ELF-1 (cell line): ENCODE results near the gene FBXO17.

Experiments used
- DNase-seq: peaks from one replicate; pipeline ENCODE4 v3.0.0-alpha.2; 2016; ENCODE audit warnings: low read depth, low spot score

The FBXO17 gene

DNA sequence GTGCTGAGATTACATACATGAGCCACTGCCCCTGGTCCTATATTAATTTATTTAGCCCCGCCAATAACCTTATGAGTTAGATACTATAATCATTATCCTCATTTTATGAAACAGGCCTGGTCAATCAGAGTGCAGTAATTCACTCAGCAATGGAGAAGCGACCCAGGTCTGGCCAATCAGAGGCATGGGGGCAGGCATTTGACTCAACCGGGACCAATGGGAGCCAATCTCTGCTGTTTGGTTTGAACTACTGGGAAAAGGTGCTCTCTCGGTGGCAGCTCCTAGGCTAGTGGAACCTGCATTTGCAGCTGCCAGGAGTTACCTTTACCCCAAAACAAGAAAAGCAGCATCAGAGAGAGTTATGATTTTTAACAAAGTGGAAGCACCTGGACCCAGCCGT lies 82.7 kb downstream of the FBXO17 start:
- no peak for DNase-seq

DNA sequence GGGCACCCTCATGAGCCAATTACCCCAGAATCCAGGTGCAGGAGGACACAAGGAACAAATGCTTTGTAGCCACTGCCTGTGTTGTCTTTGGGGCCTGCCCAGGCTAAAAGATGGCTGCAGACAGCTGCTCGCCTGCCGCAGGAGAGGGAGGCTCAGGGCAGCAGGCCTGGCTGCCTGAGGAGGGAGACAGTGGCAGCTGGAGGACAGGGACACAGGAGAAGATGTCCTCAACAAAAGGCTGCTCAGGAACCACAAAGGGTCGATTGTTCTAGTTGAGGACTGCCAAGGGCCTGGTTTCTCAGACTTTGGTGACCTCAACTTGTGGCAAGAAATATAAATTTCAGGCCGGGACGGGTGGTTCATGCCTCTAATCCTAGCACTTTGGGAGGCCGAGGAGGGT lies 83.8 kb downstream of the FBXO17 start:
- no peak for DNase-seq
